ENCODE results near the gene ALDH1L1. TPM values are rescaled to one million over a fixed set of nuclear protein-coding genes. Genes with fewer than 3 reads are reported as not detected.

Gene ALDH1L1
- total and polyA plus RNA-seq, 2 of the 4 experiments (the other 2 are of a cell fraction) = not detected

DNA sequence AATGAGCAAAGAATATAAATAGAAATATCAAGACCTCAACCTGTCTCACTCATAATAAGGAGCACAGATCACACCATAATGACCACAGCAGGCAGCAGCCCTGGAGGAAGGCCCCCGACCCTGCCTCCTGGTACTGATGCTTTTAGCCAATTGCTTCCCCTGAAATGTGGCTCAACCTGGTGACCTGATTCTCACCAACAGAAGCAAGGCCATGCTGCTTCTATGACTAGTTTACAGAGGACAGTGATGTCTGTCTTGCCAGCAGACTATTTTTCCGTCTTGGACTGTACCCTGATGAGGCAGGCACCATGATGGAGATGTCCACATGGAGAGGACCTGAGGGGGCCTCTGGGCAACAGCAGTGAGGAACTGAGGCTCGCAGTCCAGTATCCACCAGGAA, 114.5 kb downstream of the ALDH1L1 start:
- Histone ChIP-seq H3K9me3 (ENCODE audit: control insufficient read depth, insufficient read depth, low read length) (no peaks in the 10 kb centered on the region), H2AK9ac (replicated peaks; ENCODE audit: low read depth, low read length, poor library complexity) (no peak overlapping the region), H4K20me1 (ENCODE audit: insufficient read depth, low read length) (no peaks in the 10 kb centered on the region), H2BK120ac (ENCODE audit: low read depth, low read length) (no peak overlapping the region), H3K79me1 (ENCODE audit: low read depth in 1 of 2, low read length in 2 of 2) (no peaks in the 10 kb centered on the region), H3K4me2 (ENCODE audit: low read depth, low read length) (no peak overlapping the region), H3K23ac (ENCODE audit: low read depth, low read length) (no peak overlapping the region), H3K18ac (ENCODE audit: low read depth, low read length) (no peak overlapping the region), H3K36me3 (ENCODE audit: control insufficient read depth, insufficient read depth, low read length) (0 out of 2 replicates have a peak, but pooled peaks cover 2% of the 10 kb centered on the region), H2BK5ac (ENCODE audit: low read depth, low read length, poor library complexity, severe bottlenecking) (no peak overlapping the region), H3K4me1 (ENCODE audit: control insufficient read depth, insufficient read depth, low read length) (no peaks in the 10 kb centered on the region), H2AFZ (replicated peaks; ENCODE audit: low read length, poor library complexity) (no peak overlapping the region), H3K27ac (ENCODE audit: insufficient read depth, low read length) (no peak overlapping the region), H3K9me1 (ENCODE audit: insufficient read depth, low read length) (0 out of 2 replicates have a peak, but pooled peaks cover 3% of the 10 kb centered on the region), H3K14ac (replicated peaks; ENCODE audit: low read depth, low read length) (no peak overlapping the region), H3K56ac (ENCODE audit: extremely low read depth, insufficient read depth, low read length) (no peak overlapping the region), H4K91ac (ENCODE audit: insufficient read depth, low read depth, low read length) (no peak overlapping the region), H3K4me3 (ENCODE audit: insufficient read depth, low read depth, low read length) (no peak overlapping the region), H2BK20ac (ENCODE audit: low read depth, low read length) (no peak overlapping the region), H2AK5ac (ENCODE audit: low read depth, low read length) (no peak overlapping the region), H4K5ac (ENCODE audit: low read depth, low read length) (no peak overlapping the region), H2BK15ac (ENCODE audit: low read depth, low read length) (no peak overlapping the region), H3K27me3 (ENCODE audit: control insufficient read depth, insufficient read depth, low read length) (no peaks in the 10 kb centered on the region), H4K8ac (ENCODE audit: low read depth in 2 of 2, low read length in 2 of 2) (no peak overlapping the region), H3K9ac (ENCODE audit: low read depth, low read length) (no peak overlapping the region), H3K4ac (ENCODE audit: low read depth, low read length) (no peak overlapping the region)
- POLR2A ChIA-PET (ENCODE audit: unreplicated experiment) = no interaction called here
- in situ Hi-C loops (cut with MboI; ENCODE audit: low sequenced_read_pairs) (no loop called here), intact Hi-C loops (cut with micrococcal nuclease) (no loop called here), dilution Hi-C loops (cut with HindIII; ENCODE audit: low sequenced_read_pairs, unreplicated experiment) (no loop called here)
- CTCF ChIA-PET = no interaction called here
- no TSS peak for BruUV-seq (replicated peaks)
- no peak for DNase-seq
- no peak for ATAC-seq (ENCODE audit: low read depth)
- 100% methylated on average over 1 of the region's 3 CpGs; no CpG with 5 or more reads in 1 of the 2 experiments for WGBS, 2 experiments (ENCODE audit: extremely low coverage in 2 of 2, insufficient read length in 1 of 2)
- TF ChIP-seq, protein P1, sequence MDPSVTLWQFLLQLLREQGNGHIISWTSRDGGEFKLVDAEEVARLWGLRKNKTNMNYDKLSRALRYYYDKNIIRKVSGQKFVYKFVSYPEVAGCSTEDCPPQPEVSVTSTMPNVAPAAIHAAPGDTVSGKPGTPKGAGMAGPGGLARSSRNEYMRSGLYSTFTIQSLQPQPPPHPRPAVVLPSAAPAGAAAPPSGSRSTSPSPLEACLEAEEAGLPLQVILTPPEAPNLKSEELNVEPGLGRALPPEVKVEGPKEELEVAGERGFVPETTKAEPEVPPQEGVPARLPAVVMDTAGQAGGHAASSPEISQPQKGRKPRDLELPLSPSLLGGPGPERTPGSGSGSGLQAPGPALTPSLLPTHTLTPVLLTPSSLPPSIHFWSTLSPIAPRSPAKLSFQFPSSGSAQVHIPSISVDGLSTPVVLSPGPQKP (IDR thresholded peaks at IDR 0.05; ENCODE audit: borderline replicate concordance, low read depth, low read length) = no peak
- TF ChIP-seq MAFK (IDR thresholded peaks at IDR 0.05; ENCODE audit: low read depth, low read length) = no peak
- TF ChIP-seq, protein P2, sequence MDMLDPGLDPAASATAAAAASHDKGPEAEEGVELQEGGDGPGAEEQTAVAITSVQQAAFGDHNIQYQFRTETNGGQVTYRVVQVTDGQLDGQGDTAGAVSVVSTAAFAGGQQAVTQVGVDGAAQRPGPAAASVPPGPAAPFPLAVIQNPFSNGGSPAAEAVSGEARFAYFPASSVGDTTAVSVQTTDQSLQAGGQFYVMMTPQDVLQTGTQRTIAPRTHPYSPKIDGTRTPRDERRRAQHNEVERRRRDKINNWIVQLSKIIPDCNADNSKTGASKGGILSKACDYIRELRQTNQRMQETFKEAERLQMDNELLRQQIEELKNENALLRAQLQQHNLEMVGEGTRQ (IDR thresholded peaks at IDR 0.05; ENCODE audit: low read depth, low read length) = no peak
- TF ChIP-seq RFX5 (IDR thresholded peaks at IDR 0.05; ENCODE audit: low read depth, low read length) = no peak
- no peak for TF ChIP-seq SMC3 (IDR thresholded peaks at IDR 0.05; ENCODE audit: low read depth, low read length)
- TF ChIP-seq, protein P3, sequence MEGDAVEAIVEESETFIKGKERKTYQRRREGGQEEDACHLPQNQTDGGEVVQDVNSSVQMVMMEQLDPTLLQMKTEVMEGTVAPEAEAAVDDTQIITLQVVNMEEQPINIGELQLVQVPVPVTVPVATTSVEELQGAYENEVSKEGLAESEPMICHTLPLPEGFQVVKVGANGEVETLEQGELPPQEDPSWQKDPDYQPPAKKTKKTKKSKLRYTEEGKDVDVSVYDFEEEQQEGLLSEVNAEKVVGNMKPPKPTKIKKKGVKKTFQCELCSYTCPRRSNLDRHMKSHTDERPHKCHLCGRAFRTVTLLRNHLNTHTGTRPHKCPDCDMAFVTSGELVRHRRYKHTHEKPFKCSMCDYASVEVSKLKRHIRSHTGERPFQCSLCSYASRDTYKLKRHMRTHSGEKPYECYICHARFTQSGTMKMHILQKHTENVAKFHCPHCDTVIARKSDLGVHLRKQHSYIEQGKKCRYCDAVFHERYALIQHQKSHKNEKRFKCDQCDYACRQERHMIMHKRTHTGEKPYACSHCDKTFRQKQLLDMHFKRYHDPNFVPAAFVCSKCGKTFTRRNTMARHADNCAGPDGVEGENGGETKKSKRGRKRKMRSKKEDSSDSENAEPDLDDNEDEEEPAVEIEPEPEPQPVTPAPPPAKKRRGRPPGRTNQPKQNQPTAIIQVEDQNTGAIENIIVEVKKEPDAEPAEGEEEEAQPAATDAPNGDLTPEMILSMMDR (conservative IDR thresholded peaks at IDR 0.05; ENCODE audit: low read depth, low read length) = no peak
- TF ChIP-seq CHD1 (IDR thresholded peaks at IDR 0.05; ENCODE audit: low read depth, low read length) = no peak
